Endodermal cell (in vitro differentiated cells): ENCODE data around the gene ADAM15. TPM values are rescaled to one million over a fixed set of nuclear protein-coding genes. Genes with fewer than 3 reads are reported as not detected.

Experiments
- DNase-seq: peaks from one replicate; pipeline ENCODE4 v3.0.0-alpha.2; 2017
- H3K27ac ChIP-seq: 2 replicates; pipeline ENCODE4 v1.5.1; 2013; ENCODE audit warnings: mild to moderate bottlenecking, low read depth, low read length, moderate library complexity
- H3K27me3 ChIP-seq: 2 replicates; pipeline ENCODE4 v1.6.1; 2013; ENCODE audit warnings: mild to moderate bottlenecking, low read length, moderate library complexity; ENCODE audit not compliant: insufficient read depth, control insufficient read depth, poor library complexity, severe bottlenecking
- H3K36me3 ChIP-seq: 2 replicates; pipeline ENCODE4 v1.7.0; 2013; ENCODE audit warnings: mild to moderate bottlenecking, low read length, moderate library complexity; ENCODE audit not compliant: control insufficient read depth, insufficient read depth
- H3K4me1 ChIP-seq: one replicate; pipeline ENCODE4 v1.7.0; 2013; ENCODE audit warnings: low read length; ENCODE audit not compliant: control insufficient read depth, insufficient read depth
- H3K4me3 ChIP-seq: 2 replicates; pipeline ENCODE4 v1.5.1; 2013; ENCODE audit warnings: mild to moderate bottlenecking, low read length, moderate library complexity
- H3K9ac ChIP-seq: 2 replicates; pipeline ENCODE4 v1.6.1; 2013; ENCODE audit warnings: mild to moderate bottlenecking, low read length, moderate library complexity; ENCODE audit not compliant: poor library complexity, severe bottlenecking; ENCODE audit errors: extremely low read depth
- H3K9me3 ChIP-seq: 2 replicates; pipeline ENCODE4 v1.6.1; 2013; ENCODE audit warnings: mild to moderate bottlenecking, low read length, moderate library complexity; ENCODE audit not compliant: control insufficient read depth
- H3K27ac Mint-ChIP-seq: 2 replicates; pipeline ENCODE4 v1.8.0; 2020; ENCODE audit warnings: mixed read lengths
- H3K27me3 Mint-ChIP-seq: 2 replicates; pipeline ENCODE4 v1.8.0; 2021; ENCODE audit warnings: mild to moderate bottlenecking, mixed read lengths; ENCODE audit not compliant: insufficient read depth
- H3K36me3 Mint-ChIP-seq: 2 replicates; pipeline ENCODE4 v1.8.0; 2020; ENCODE audit warnings: low read depth, mixed read lengths
- H3K4me1 Mint-ChIP-seq: 2 replicates; pipeline ENCODE4 v1.8.0; 2020; ENCODE audit warnings: mixed read lengths
- H3K4me3 Mint-ChIP-seq: 2 replicates; pipeline ENCODE4 v1.8.0; 2020; ENCODE audit warnings: mild to moderate bottlenecking, moderate library complexity, mixed read lengths
- H3K9me3 Mint-ChIP-seq: 2 replicates; pipeline ENCODE4 v1.8.0; 2020; ENCODE audit warnings: mild to moderate bottlenecking, mixed read lengths
- WGBS, 2 experiments: methylation state at CpG; one replicate each; pipeline versions ENCODE4 v1.1.5 to v1.1.7; 2013; ENCODE audit warnings: missing lambda C conversion rate in 2 of 2, mixed read lengths in 1 of 2; ENCODE audit not compliant: insufficient coverage in 1 of 2, insufficient read length in 1 of 2; 5-methylcytosine and 5-hydroxymethylcytosine counted together
- total RNA-seq, 2 donors: library from RNA; stranded (reverse); fragmentation: NEBNext Ultra II Directional in 1 of 2; extraction: Animal tissue kit (Norgen Biotek cat#: 25700) in 1 of 2; gene quantifications; 2 replicates in 1 of 2; 3 replicates in 1 of 2; pipeline ENCODE4 v1.2.1, GENCODE V29; 2021
- TF ChIP-seq, protein P1 (sequence below): fragments of 200-600 bp; sonication (generic); conservative IDR thresholded peaks from 2 replicates; pipeline ENCODE4 v1.5.0; 2021; ENCODE audit warnings: antibody characterized with exemption, mild to moderate bottlenecking

The ADAM15 gene
- total RNA-seq, 2 donors from 2014 or later = 13.4 to 16.5 TPM

DNA sequence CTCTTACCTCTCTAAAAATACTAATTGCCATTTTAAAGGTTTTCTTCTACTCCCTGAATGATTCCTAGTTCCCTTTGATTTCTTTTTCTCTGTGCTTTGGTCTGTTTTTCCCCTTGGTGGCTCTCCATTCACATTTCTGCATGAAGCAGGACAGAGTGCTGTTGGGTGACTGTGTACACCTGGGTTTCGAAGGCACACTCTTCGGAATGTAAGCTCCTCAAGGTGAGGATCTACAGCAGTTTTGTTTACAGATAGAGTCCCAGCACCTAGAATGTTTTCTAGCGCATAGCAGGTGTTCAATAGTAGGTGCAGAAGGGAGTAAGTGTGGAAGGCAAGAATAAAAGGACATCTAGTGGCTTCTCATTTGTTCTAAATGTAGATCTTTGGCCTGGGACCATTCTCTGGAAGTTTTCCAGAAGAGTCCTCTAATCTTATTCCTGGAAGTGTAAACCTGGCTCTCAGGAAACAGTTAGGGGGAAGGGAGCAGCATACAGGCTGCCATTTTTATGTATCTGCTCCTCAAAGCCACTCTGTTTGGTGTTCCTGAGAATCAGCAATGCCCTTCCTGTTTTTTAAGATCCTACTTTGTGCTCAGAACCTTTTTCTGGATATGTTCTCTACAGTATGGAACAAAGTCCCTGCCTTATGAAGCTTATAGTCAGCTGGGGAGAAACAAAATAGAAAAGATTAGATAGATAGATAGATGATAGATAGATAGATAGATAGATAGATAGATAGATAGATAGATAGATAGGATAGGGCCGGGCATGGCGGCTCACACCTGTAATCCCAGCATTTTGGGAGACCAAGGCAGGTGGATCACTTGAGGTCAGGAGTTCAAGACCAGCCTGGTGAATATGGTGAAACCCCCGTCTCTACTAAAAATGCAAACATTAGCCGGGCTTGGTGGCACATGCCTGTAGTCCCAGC lies 53.8 kb downstream of the ADAM15 start:
- no peak overlapping the region for H3K4me3 ChIP-seq
- Mint-ChIP-seq H3K36me3 (no peaks in the 10 kb centered on the region), H3K4me3 (no peak overlapping the region), H3K9me3 (no peaks in the 10 kb centered on the region), H3K27me3 (peaks cover 50% of the 10 kb centered on the region), H3K27ac (no peak overlapping the region), H3K4me1 (no peaks in the 10 kb centered on the region)
- H3K27ac ChIP-seq = no peak overlapping the region
- WGBS, 2 experiments = 92 to 93% methylated on average over 6 to 7 of the region's 7 CpGs
- no peaks in the 10 kb centered on the region for H3K9me3 ChIP-seq
- DNase-seq = no peak
- peaks cover 15% of the 10 kb centered on the region for H3K27me3 ChIP-seq
- H3K9ac ChIP-seq = no peak overlapping the region
- TF ChIP-seq, protein P1, sequence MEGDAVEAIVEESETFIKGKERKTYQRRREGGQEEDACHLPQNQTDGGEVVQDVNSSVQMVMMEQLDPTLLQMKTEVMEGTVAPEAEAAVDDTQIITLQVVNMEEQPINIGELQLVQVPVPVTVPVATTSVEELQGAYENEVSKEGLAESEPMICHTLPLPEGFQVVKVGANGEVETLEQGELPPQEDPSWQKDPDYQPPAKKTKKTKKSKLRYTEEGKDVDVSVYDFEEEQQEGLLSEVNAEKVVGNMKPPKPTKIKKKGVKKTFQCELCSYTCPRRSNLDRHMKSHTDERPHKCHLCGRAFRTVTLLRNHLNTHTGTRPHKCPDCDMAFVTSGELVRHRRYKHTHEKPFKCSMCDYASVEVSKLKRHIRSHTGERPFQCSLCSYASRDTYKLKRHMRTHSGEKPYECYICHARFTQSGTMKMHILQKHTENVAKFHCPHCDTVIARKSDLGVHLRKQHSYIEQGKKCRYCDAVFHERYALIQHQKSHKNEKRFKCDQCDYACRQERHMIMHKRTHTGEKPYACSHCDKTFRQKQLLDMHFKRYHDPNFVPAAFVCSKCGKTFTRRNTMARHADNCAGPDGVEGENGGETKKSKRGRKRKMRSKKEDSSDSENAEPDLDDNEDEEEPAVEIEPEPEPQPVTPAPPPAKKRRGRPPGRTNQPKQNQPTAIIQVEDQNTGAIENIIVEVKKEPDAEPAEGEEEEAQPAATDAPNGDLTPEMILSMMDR = no peak
- H3K4me1 ChIP-seq = no peaks in the 10 kb centered on the region
- H3K36me3 ChIP-seq = no peaks in the 10 kb centered on the region

DNA sequence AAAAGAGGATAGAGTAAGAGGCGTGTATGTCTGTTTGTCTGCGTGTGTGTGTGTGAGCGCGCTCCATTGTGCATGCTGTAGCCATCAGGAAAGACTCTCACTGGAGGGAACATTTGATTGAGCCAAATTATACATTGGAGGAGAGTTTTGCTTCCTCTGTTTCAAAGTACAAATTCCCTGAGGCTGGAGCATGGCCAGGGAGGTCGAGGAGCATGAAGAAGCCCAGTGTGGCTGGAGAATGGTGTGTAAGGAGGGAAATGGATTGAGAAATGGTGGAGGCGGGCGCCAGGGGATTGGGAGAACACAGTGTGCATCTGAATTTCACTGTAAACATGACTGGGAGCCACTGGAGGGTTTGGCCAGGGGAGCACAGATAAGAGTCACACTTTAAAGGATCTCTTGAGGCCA lies 54.5 kb downstream of the ADAM15 start:
- Histone ChIP-seq H3K9me3 (no peaks in the 10 kb centered on the region), H3K9ac (no peak overlapping the region), H3K27ac (no peak overlapping the region), H3K36me3 (no peaks in the 10 kb centered on the region), H3K4me1 (no peaks in the 10 kb centered on the region), H3K27me3 (peaks cover 15% of the 10 kb centered on the region), H3K4me3 (no peak overlapping the region)
- peaks cover 50% of the 10 kb centered on the region for H3K27me3 Mint-ChIP-seq
- DNase-seq = no peak
- H3K9me3 Mint-ChIP-seq = no peaks in the 10 kb centered on the region
- TF ChIP-seq, protein P1 = no peak
- H3K4me3 Mint-ChIP-seq = no peak overlapping the region
- 89 to 96% methylated on average over 5 to 7 of the region's 7 CpGs for WGBS, 2 experiments
- no peaks in the 10 kb centered on the region for H3K36me3 Mint-ChIP-seq
- H3K27ac Mint-ChIP-seq = no peak overlapping the region
- H3K4me1 Mint-ChIP-seq = no peaks in the 10 kb centered on the region

DNA sequence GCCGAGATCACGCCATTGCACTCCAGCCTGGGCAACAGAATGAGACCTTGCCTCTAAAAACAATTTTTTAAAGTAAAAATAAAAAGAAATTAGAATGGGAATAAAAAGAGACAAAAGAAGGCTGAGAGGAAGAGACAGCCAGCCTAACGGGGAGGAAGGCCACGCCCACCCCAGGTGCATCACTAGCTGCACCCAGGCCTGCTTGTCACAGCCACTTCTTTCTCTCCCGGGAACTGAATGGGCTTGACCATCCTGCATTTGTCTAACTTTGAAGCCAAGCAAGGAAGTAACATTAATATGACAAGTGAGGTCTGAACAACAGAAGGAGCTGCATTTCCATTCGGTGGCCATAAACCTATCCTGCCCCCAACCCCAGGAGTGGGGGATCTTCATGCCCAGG lies 55.7 kb downstream of the ADAM15 start:
- Histone ChIP-seq H3K4me1 (no peaks in the 10 kb centered on the region), H3K36me3 (no peaks in the 10 kb centered on the region), H3K4me3 (no peak overlapping the region), H3K27me3 (peaks cover 15% of the 10 kb centered on the region), H3K27ac (no peak overlapping the region), H3K9me3 (no peaks in the 10 kb centered on the region), H3K9ac (no peak overlapping the region)
- Mint-ChIP-seq H3K4me3 (no peak overlapping the region), H3K4me1 (no peaks in the 10 kb centered on the region), H3K27ac (no peak overlapping the region), H3K27me3 (peaks cover 48% of the 10 kb centered on the region), H3K9me3 (no peaks in the 10 kb centered on the region), H3K36me3 (no peaks in the 10 kb centered on the region)
- no peak for DNase-seq
- WGBS, 2 experiments = 68 to 85% methylated on average over 4 to 6 of the region's 6 CpGs
- TF ChIP-seq, protein P1 = no peak
